HG03108 (cell line): ENCODE measurements around the gene ARID1B.

Source experiments
- ATAC-seq: cut with Tn5 transposase; IDR thresholded peaks from one replicate; pipeline ENCODE4 v1.9.1; 2021; ENCODE audit warnings: moderate library complexity; ENCODE audit not compliant: unreplicated experiment

ARID1B gene

DNA sequence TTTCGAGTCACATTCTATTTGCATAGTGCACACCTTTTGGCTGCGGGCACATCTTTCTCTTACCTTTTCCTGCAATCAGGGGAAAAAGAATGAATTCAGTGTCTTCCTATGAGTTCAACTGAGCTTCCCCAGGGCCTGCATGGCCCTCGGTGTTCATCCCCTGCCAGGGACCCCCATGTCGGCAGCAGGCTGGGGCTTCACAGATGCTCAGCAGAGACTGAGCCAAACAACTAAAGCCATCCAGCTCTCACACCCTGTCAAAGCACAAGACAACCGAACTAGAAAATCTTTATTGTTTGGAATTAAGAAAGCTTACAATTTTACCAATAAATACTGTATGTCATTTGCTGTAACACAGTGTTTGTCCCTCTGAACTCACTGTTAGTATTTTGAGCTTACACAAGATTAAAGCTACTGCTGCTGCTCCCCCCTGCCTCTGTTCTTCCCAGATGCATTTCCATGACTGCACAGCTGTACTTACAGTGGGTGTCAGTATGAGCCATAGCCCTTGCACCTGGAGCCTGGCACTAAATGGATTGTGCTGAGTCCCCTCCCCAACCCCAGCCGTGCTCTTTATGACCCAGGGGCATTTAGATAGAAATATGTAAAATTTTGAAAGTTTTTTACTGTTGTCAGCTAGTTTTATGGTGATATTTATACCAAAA, 340.4 kb downstream of the ARID1B start:
- no peak for ATAC-seq

DNA sequence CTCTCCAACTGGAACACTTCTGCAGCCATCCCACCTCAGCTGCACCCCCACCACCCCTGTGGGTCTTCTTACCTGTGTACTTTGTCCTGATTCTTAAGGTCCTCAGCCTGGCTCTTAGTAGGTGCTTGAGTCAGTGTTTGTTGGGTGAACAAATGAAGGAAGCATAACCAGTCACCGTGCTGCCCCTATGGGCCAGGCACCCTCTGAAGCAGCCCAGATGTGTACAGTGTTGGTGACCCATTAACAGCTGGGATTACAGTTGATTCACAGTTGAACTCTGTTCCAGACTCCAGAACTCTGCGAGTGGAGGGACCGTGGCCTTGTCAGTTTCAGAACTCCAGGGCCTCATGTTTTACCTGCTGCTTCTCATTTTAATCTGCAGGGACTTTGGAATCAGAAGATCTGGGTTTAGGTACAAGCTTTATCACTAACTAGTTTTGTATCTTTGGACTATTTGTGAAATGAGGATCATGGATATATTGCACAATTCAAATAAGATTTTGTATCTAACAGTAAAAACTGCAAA, 342.4 kb downstream of the ARID1B start:
- ATAC-seq: no peak

GRCh38 chr6:157120534-157121232, 343.5 kb downstream of the ARID1B start:
- ATAC-seq: no peak

DNA sequence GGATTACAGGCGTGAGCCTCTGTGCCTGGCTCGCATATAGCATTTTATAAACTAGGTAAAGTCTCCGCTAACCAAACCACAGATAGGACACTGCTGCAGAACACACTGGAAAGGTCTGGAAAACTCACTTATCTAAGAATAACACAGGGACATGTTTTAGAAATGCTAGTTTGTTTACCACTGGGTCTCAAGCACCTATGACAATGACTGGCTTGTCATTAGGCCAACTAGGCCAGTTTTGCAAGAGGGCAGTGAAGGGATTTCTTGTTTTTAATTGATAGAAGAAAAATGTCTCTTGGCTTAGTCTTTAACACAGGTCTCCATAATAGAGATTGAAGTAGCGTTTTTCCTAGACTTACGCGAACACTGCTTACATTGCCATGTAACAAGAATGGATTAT, 344.7 kb downstream of the ARID1B start:
- no peak for ATAC-seq

GRCh38 chr6:157123234-157123633, 346.1 kb downstream of the ARID1B start:
- ATAC-seq: no peak

GRCh38 chr6:157124485-157125254, 347.5 kb downstream of the ARID1B start:
- no peak for ATAC-seq

GRCh38 chr6:157125531-157125930, 348.4 kb downstream of the ARID1B start:
- no peak for ATAC-seq

GRCh38 chr6:157126183-157127098, 349.3 kb downstream of the ARID1B start:
- ATAC-seq: no peak

GRCh38 chr6:157128235-157128775, 351.1 kb downstream of the ARID1B start:
- ATAC-seq: no peak

GRCh38 chr6:157131250-157131649, 354.1 kb downstream of the ARID1B start:
- no peak for ATAC-seq

DNA sequence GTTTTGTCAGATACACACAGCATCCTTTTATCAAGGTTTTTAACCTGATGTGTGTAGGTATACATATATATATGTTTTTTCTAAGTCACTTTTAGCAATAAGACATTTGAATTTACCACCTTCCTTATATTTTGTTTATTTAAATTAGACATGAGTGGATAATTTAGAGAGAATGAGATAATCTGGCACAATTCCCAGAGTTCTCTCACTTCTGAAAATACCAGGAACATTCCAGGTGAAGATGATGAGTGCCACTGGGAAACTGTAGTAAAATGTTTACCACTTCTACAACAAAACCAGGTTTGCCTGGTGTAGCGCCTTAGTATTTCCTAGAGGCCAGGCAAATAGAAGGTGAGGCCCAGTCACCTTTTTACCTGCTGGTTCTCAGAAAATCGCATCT, 356.7 kb downstream of the ARID1B start:
- no peak for ATAC-seq

GRCh38 chr6:157134402-157135047, 357.3 kb downstream of the ARID1B start:
- no peak for ATAC-seq

DNA sequence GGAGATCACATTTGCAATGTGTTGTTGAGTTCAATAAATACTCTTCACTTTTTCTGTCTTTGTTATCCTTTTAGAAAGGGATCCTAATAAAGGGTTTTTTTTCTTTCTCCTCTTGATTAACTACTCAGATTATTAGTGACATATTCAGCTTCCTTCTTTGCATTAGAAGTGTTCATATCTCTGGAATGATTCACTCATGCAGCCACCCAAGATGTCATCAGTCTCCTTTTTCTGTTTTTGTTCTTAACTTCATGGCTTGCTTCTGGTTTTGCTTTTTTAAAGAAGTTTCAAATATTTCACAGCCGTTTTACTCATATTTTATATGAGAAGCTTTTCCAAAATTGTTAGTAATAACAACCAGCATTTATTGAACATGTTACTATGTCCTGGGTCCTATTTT, 358.5 kb downstream of the ARID1B start:
- ATAC-seq: no peak

DNA sequence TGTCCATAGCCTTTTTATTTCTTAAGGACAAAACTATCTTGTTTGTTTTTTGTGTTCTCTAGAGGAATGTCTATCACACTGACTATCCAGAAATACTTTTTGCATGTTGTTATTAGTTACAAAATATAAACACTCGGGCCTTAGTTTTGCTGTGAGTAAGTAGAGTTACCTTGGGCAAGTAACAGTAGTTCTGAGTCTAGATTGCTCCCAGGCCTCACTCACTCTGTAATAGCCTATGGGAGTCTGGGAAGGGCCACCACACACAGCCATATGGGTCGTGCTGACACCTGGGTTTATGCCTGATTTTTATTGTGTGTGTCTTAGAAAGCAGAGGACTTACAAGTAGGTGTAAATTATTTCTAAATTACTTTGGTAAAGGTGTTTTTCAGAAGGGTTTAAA, 360.3 kb downstream of the ARID1B start:
- ATAC-seq: no peak

GRCh38 chr6:157139054-157139708, 362.0 kb downstream of the ARID1B start:
- no peak for ATAC-seq

DNA sequence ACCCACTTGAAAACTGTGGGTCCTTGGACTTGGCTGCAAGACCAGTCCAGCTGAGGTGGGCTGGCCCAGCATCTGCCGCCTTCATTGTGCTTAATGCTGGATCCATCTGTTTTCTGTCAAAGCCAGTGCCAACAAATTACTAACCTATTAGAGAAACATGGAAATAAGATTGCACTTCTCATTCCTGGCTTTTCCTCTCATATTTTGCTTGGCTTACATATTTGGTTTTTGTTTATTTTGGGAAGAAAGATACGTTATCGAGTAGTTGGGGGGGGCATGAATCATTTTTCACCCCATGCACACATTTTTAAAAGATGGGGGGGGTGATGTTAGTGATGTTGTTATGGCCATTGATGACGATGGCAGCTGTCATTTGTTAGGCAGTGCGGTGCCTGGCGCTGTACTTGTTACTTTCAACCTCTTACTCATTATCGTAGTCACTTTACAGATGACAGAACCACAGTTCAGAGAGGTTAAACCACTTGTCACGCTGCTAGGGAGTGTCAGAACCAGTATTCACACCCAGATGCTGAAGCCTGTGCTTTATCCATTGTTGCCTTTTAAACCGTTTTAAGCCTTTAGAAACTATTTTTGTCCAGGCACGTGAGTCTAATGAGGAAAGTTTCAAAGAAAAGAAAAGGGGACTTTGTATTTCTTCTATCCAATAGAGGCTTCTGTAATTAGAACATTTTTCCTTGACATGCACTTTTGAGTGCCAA, 366.2 kb downstream of the ARID1B start:
- ATAC-seq: no peak

GRCh38 chr6:157143890-157144798, 367.0 kb downstream of the ARID1B start:
- ATAC-seq: no peak
